GM19395 (cell line): ENCODE data around the gene MBD3.

ENCODE experiments used
- ATAC-seq: cut with Tn5 transposase; IDR thresholded peaks from one replicate; pipeline ENCODE4 v1.9.1; 2021; ENCODE audit warnings: mild to moderate bottlenecking, moderate library complexity; ENCODE audit not compliant: unreplicated experiment

The MBD3 gene

GRCh38 chr19:1619703-1620102 is 27.0 kb upstream of the MBD3 start:
- no peak for ATAC-seq

GRCh38 chr19:1619094-1619439 is 26.4 kb upstream of the MBD3 start:
- no peak for ATAC-seq

- no peak for ATAC-seq
Measured at GRCh38 chr19:1618157-1619093, 25.8 kb upstream of the MBD3 start.

- no peak for ATAC-seq
Measured at GRCh38 chr19:1616875-1617274, 24.2 kb upstream of the MBD3 start.

GRCh38 chr19:1616396-1616795 is 23.7 kb upstream of the MBD3 start:
- no peak for ATAC-seq

GRCh38 chr19:1615156-1615765 is 22.6 kb upstream of the MBD3 start:
- no peak for ATAC-seq

GRCh38 chr19:1613808-1614570 is 21.3 kb upstream of the MBD3 start:
- ATAC-seq = no peak

GRCh38 chr19:1613146-1613545 is 20.5 kb upstream of the MBD3 start:
- ATAC-seq = no peak

GRCh38 chr19:1612114-1613086 is 19.7 kb upstream of the MBD3 start:
- no peak for ATAC-seq

GRCh38 chr19:1611353-1611752 is 18.7 kb upstream of the MBD3 start:
- ATAC-seq = no peak

GRCh38 chr19:1610579-1610978 is 17.9 kb upstream of the MBD3 start:
- ATAC-seq = no peak

GRCh38 chr19:1609680-1610474 is 17.2 kb upstream of the MBD3 start:
- no peak for ATAC-seq

GRCh38 chr19:1609103-1609396 is 16.4 kb upstream of the MBD3 start:
- ATAC-seq = no peak

GRCh38 chr19:1608359-1609102 is 15.9 kb upstream of the MBD3 start:
- ATAC-seq = no peak

- no peak for ATAC-seq
Measured at GRCh38 chr19:1606138-1606651, 13.5 kb upstream of the MBD3 start.

- peak; percentile 81 for ATAC-seq
Measured at GRCh38 chr19:1605236-1606137, 12.8 kb upstream of the MBD3 start, which contains the start of gene UQCR11. Gene UQCR11, minus strand, starts transcription at chr19:1605462. Its CDS starts 53 bp downstream, at chr19:1605409.

GRCh38 chr19:1602091-1602707 is 9.5 kb upstream of the MBD3 start:
- ATAC-seq = no peak
